ENCODE results near the gene KLF6.

- TF ChIP-seq CTCF (IDR thresholded peaks at IDR 0.05; ENCODE audit: extremely low read depth in 1 of 2, insufficient read depth in 1 of 2, low read depth in 1 of 2, low read length in 2 of 2) (no peak), MAX (IDR thresholded peaks at IDR 0.05; ENCODE audit: insufficient read depth, insufficient read length) (no peak), POLR2A (IDR thresholded peaks at IDR 0.05; ENCODE audit: low read depth, low read length) (no peak), POLR2AphosphoS5 (IDR thresholded peaks at IDR 0.05; ENCODE audit: insufficient read depth, low read depth, low read length) (no peak), EZH2 (IDR thresholded peaks at IDR 0.05; ENCODE audit: borderline replicate concordance, low read depth, low read length, severe bottlenecking) (no peak), GATA2 (IDR thresholded peaks at IDR 0.05; ENCODE audit: insufficient read depth, insufficient read length, low read depth, low read length) (no peak), MYC (IDR thresholded peaks at IDR 0.05; ENCODE audit: low read depth, low read length) (no peak), JUN (IDR thresholded peaks at IDR 0.05; ENCODE audit: borderline replicate concordance, insufficient read depth, insufficient read length, low read depth) (no peak)
Measured at GRCh38 chr10:3729397-3729976, 55.5 kb downstream of the KLF6 start.

All from endothelial cell of umbilical vein (primary cell).